ENCODE data around the gene SPTLC3. TPM values are rescaled to one million over a fixed set of nuclear protein-coding genes. Genes with fewer than 3 reads are reported as not detected.

The SPTLC3 gene
- polyA plus RNA-seq, 1 donor = 42.0 TPM

DNA sequence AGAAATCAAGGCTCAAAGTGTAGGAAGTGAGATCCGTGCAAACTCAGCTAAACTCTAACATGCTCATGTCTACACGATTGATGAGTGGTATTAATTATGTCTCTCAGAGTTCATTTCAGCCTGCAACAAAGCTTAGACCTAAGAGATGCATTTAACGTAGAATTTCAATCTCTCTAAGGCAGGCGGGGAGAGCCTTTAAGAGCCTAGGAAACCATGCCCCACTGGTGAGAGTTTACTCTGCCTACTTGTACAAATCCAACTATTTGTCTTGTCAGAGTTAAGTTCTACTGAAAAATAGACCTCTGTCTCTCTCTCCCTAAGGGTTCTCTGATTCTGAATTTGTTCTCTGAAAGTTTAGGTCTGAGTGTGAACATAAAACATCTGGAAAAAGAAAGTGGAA is 100.9 kb downstream of the SPTLC3 start:
- Histone ChIP-seq H3K4me3 (ENCODE audit: low read length) (no peak overlapping the region), H3K36me3 (ENCODE audit: control insufficient read depth, insufficient read depth, low read length) (peaks cover 42% of the 10 kb centered on the region), H3K9me3 (ENCODE audit: control insufficient read depth, low read depth, low read length) (no peaks in the 10 kb centered on the region), H3K27ac (ENCODE audit: low read length) (no peak overlapping the region), H3K4me1 (ENCODE audit: control insufficient read depth, insufficient read depth, low read length) (no peaks in the 10 kb centered on the region), H3K27me3 (ENCODE audit: control insufficient read depth, insufficient read depth, low read length) (no peaks in the 10 kb centered on the region)
- 100% methylated on average over 2 of the region's 4 CpGs for WGBS (ENCODE audit: insufficient coverage, low lambda C conversion rate)
- no peak for DNase-seq

DNA sequence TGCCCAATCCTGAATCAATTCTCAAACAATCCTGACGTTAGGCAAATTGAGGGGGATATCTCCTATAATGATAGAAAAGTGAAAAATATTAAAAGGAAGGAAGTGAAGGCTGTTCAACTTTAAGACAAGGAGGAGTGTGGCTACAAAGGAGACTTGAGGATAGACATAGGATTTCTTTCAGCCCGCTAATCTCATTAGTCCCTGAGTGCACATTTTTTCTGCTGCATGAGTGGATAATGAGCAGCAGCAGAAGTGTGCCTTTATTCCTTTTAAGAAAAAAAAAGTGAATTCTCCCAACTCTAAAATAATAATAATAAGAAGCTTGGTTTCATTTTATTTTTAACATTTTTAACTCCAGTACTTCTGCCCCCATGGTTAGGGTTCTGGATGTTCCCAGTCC is 102.0 kb downstream of the SPTLC3 start:
- no peak for DNase-seq
- Histone ChIP-seq H3K36me3 (ENCODE audit: control insufficient read depth, insufficient read depth, low read length) (peaks cover 49% of the 10 kb centered on the region), H3K9me3 (ENCODE audit: control insufficient read depth, low read depth, low read length) (no peaks in the 10 kb centered on the region), H3K4me3 (ENCODE audit: low read length) (no peak overlapping the region), H3K27me3 (ENCODE audit: control insufficient read depth, insufficient read depth, low read length) (no peaks in the 10 kb centered on the region), H3K4me1 (ENCODE audit: control insufficient read depth, insufficient read depth, low read length) (no peaks in the 10 kb centered on the region), H3K27ac (ENCODE audit: low read length) (no peak overlapping the region)
- no CpG with 5 or more reads among the region's 2 CpGs for WGBS (ENCODE audit: insufficient coverage, low lambda C conversion rate)

DNA sequence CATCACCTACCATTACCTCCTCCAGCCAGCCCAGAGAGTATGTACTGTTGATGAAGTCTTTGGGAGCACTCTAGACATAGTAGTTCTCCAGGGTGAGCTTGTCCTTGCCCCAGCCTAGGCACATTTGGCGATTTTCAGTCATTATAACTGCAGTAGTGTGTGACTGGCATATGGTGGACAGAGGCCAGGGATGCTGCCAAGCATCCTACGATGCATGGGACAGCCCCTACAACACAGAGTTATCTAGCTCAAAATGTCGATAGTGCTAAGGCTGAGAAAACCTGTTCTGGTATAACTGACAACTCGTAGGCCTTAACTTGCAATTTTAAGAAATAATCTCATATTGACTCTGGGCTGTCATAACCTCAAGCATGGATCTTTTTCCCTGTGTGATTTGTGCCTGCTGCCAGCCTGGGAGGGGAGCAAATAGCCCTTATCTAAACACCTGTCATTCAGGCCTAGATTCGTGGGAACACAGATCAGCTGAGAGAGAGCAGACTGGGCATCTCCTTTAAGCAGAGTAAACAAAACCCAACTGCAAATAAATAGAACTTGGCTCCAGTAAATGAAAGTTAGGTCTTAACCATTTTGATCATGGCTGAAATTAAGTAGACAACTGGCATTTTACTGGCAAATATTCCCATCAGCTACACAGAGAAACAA is 102.6 kb downstream of the SPTLC3 start:
- no peaks in the 10 kb centered on the region for H3K9me3 ChIP-seq (ENCODE audit: control insufficient read depth, low read depth, low read length)
- no CpG with 5 or more reads among the region's 5 CpGs for WGBS (ENCODE audit: insufficient coverage, low lambda C conversion rate)
- peaks cover 54% of the 10 kb centered on the region for H3K36me3 ChIP-seq (ENCODE audit: control insufficient read depth, insufficient read depth, low read length)
- DNase-seq = peak in 1 of 2 donors; percentile 43
- no peaks in the 10 kb centered on the region for H3K27me3 ChIP-seq (ENCODE audit: control insufficient read depth, insufficient read depth, low read length)
- H3K4me1 ChIP-seq (ENCODE audit: control insufficient read depth, insufficient read depth, low read length) = no peaks in the 10 kb centered on the region
- H3K4me3 ChIP-seq (ENCODE audit: low read length) = no peak overlapping the region
- no peak overlapping the region for H3K27ac ChIP-seq (ENCODE audit: low read length)

DNA sequence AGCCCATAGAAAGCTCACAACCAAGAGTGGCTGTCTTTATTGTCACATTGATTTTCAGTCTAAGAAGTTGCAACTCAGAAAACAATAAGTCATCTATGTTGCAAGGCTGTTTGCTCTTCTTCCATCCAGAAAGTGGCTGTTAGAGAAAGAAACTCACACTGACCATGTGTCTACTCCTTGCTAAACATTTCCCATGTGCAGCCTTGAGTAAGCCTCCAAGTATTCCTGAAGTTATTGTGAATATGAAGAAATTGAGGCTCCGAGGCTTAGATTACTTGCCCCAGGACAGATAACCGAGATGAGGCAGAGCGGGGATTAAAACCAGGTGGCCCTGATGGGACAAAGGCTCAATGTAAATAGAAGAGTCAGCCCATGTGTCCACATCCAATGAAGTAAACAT is 105.0 kb downstream of the SPTLC3 start:
- Histone ChIP-seq H3K27me3 (ENCODE audit: control insufficient read depth, insufficient read depth, low read length) (no peaks in the 10 kb centered on the region), H3K4me1 (ENCODE audit: control insufficient read depth, insufficient read depth, low read length) (no peaks in the 10 kb centered on the region), H3K27ac (ENCODE audit: low read length) (no peak overlapping the region), H3K4me3 (ENCODE audit: low read length) (no peak overlapping the region), H3K36me3 (ENCODE audit: control insufficient read depth, insufficient read depth, low read length) (peaks cover 57% of the 10 kb centered on the region), H3K9me3 (ENCODE audit: control insufficient read depth, low read depth, low read length) (no peaks in the 10 kb centered on the region)
- DNase-seq = no peak
- 100% methylated on average over 2 of the region's 3 CpGs for WGBS (ENCODE audit: insufficient coverage, low lambda C conversion rate)

DNA sequence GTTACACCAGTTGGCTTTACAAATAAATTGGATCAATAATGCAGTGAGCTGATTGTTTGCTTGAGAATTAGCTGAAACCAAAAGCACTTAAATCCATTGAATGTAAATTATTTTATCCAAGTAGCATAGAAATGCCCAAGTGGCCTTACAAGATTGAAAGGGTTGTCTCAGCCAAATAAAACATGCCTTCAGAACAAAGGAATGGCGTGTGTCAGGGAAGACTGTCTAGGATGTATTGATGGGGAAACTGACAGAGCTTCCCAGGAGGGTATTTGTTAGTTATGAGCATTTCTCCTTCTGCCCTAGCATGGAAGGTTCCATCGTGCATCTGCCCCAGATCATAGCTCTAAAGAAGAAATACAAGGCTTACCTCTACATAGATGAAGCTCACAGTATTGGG is 108.4 kb downstream of the SPTLC3 start:
- WGBS (ENCODE audit: insufficient coverage, low lambda C conversion rate) = no CpG with 5 or more reads among the region's 2 CpGs
- peaks cover 56% of the 10 kb centered on the region for H3K36me3 ChIP-seq (ENCODE audit: control insufficient read depth, insufficient read depth, low read length)
- H3K27me3 ChIP-seq (ENCODE audit: control insufficient read depth, insufficient read depth, low read length) = no peaks in the 10 kb centered on the region
- H3K27ac ChIP-seq (ENCODE audit: low read length) = no peak overlapping the region
- no peak for DNase-seq
- H3K4me1 ChIP-seq (ENCODE audit: control insufficient read depth, insufficient read depth, low read length) = no peaks in the 10 kb centered on the region
- H3K9me3 ChIP-seq (ENCODE audit: control insufficient read depth, low read depth, low read length) = no peaks in the 10 kb centered on the region
- no peak overlapping the region for H3K4me3 ChIP-seq (ENCODE audit: low read length)

DNA sequence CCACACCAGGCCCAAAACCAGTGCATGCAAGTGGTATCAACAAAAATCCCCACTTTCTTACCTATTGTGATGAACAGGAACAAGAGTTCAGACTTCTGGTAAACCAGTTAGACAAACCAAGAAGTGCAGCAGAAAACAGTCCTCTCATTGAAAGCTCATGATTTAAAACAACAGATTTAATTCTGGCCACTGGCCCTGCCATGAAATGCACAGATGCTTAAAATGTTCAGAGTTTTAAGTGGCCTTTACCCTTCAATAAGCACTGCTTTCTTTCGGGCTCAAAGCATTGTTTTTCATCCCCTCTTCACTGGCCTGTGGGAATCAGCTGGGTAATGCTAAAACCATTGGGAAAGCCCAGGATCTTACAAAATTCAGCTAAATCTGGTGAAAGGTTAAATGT is 109.9 kb downstream of the SPTLC3 start:
- Histone ChIP-seq H3K9me3 (ENCODE audit: control insufficient read depth, low read depth, low read length) (no peaks in the 10 kb centered on the region), H3K27ac (ENCODE audit: low read length) (no peak overlapping the region), H3K36me3 (ENCODE audit: control insufficient read depth, insufficient read depth, low read length) (peaks cover 49% of the 10 kb centered on the region), H3K4me1 (ENCODE audit: control insufficient read depth, insufficient read depth, low read length) (no peaks in the 10 kb centered on the region), H3K4me3 (ENCODE audit: low read length) (no peak overlapping the region), H3K27me3 (ENCODE audit: control insufficient read depth, insufficient read depth, low read length) (no peaks in the 10 kb centered on the region)
- no CpG with 5 or more reads among the region's 1 CpG for WGBS (ENCODE audit: insufficient coverage, low lambda C conversion rate)
- no peak for DNase-seq

DNA sequence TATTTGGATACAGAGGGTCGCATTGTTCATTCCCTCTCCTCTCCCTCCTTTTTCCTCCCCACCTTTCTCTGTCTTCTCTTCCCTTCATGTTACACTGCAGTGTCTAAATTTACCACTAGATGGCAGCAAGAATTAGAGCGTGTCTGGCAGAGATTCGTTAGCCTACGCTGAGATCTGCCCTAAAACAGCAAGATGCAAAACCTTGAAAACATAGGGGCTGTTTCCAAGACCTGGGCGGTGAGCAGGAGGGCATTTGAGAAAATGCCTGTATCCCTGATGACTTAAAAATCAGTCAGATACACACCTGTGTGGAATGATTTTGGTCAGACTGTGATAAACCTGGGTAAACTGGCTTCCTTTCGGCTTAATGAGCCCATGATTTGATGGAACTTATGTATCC is 110.8 kb downstream of the SPTLC3 start:
- Histone ChIP-seq H3K4me1 (ENCODE audit: control insufficient read depth, insufficient read depth, low read length) (no peaks in the 10 kb centered on the region), H3K27ac (ENCODE audit: low read length) (no peak overlapping the region), H3K4me3 (ENCODE audit: low read length) (no peak overlapping the region), H3K36me3 (ENCODE audit: control insufficient read depth, insufficient read depth, low read length) (peaks cover 51% of the 10 kb centered on the region), H3K9me3 (ENCODE audit: control insufficient read depth, low read depth, low read length) (no peaks in the 10 kb centered on the region), H3K27me3 (ENCODE audit: control insufficient read depth, insufficient read depth, low read length) (no peaks in the 10 kb centered on the region)
- 0% methylated on average over 1 of the region's 6 CpGs for WGBS (ENCODE audit: insufficient coverage, low lambda C conversion rate)
- DNase-seq = peak; percentile 38 to 46

DNA sequence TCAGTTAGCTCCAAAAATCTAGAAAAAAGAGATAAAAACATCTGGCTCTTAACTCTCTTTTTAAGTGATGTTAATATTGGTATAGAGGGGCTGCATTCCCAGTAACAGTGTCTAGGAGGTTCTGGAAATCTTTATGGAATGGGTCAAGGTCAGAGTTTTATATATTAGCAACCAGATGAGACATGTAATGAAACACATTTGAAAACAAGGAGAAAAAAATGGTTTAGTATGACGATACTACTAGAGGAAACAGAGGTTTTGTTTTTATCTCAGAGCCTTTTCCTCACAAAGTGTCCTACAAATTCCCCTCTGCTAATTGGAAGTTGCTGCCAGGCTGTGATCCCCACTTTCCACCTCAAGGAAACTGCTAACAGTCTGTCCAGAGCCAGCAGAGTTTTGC is 111.7 kb downstream of the SPTLC3 start:
- no peaks in the 10 kb centered on the region for H3K4me1 ChIP-seq (ENCODE audit: control insufficient read depth, insufficient read depth, low read length)
- H3K27ac ChIP-seq (ENCODE audit: low read length) = no peak overlapping the region
- WGBS (ENCODE audit: insufficient coverage, low lambda C conversion rate) = no CpG with 5 or more reads among the region's 1 CpG

DNA sequence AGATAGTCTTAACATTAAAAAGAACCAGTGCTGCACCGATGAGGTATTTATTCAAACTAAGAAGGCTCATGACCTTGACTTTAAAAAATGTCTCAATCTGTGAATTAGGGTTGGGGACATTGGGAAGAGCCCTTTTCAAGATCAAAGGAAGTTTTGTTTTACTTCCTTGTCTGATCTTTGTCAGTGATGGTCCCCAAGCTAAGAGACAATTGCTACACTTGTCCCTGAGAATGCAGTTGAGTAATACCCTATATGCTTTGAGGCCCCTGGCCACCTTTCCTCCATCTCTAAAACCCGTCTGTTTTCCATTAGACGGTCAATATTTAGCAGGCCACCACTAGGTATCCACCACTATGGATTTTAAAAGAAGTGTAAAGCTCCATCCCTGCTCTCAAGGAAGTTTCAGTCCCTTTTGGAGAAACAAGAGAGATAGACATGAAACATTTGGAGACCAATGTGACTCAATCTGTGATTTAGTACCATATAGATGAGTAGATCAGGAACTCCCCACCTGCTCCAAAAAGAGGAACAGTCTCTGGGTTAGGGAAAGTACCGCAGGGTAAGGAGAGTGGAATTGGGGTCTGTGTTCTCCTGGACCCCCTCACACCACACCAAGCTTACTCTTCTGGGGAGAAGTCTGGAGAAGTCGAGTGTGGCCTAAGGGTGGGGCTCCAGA is 113.2 kb downstream of the SPTLC3 start:
- no peak for DNase-seq
- H3K27me3 ChIP-seq (ENCODE audit: control insufficient read depth, insufficient read depth, low read length) = no peaks in the 10 kb centered on the region
- no peak overlapping the region for H3K4me3 ChIP-seq (ENCODE audit: low read length)
- H3K36me3 ChIP-seq (ENCODE audit: control insufficient read depth, insufficient read depth, low read length) = peaks cover 61% of the 10 kb centered on the region
- no peak overlapping the region for H3K27ac ChIP-seq (ENCODE audit: low read length)
- no peaks in the 10 kb centered on the region for H3K4me1 ChIP-seq (ENCODE audit: control insufficient read depth, insufficient read depth, low read length)
- no peaks in the 10 kb centered on the region for H3K9me3 ChIP-seq (ENCODE audit: control insufficient read depth, low read depth, low read length)
- WGBS (ENCODE audit: insufficient coverage, low lambda C conversion rate) = no CpG with 5 or more reads among the region's 5 CpGs

More for the DNA sequence above, 111.7 kb downstream of the SPTLC3 start:
- Histone ChIP-seq H3K4me3 (ENCODE audit: low read length) (no peak overlapping the region), H3K27me3 (ENCODE audit: control insufficient read depth, insufficient read depth, low read length) (no peaks in the 10 kb centered on the region), H3K9me3 (ENCODE audit: control insufficient read depth, low read depth, low read length) (no peaks in the 10 kb centered on the region), H3K36me3 (ENCODE audit: control insufficient read depth, insufficient read depth, low read length) (peaks cover 55% of the 10 kb centered on the region)
- no peak for DNase-seq

DNA sequence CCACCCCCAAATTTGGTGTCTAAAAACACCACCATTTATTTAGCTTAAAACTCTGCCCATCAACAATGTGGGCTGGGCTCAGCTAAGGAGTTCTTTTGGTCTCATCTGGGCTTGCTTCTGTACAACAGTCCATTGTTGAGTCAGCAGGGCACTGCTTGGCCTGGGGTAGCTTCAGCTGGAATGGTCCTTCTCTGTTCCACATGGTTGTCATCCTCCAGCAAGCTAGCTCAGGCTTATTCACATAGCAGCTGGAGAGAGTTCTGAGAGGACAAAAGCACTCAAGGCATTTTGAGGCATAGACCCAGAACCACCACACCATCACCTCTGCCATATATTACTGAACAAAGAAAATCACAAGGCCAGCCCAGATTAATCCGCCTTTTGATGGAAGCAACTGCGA is 116.7 kb downstream of the SPTLC3 start:
- H3K4me3 ChIP-seq (ENCODE audit: low read length) = no peak overlapping the region
- no peak overlapping the region for H3K27ac ChIP-seq (ENCODE audit: low read length)
- H3K36me3 ChIP-seq (ENCODE audit: control insufficient read depth, insufficient read depth, low read length) = peaks cover 79% of the 10 kb centered on the region
- H3K4me1 ChIP-seq (ENCODE audit: control insufficient read depth, insufficient read depth, low read length) = no peaks in the 10 kb centered on the region
- WGBS (ENCODE audit: insufficient coverage, low lambda C conversion rate) = no CpG with 5 or more reads among the region's 2 CpGs
- H3K27me3 ChIP-seq (ENCODE audit: control insufficient read depth, insufficient read depth, low read length) = no peaks in the 10 kb centered on the region
- no peak for DNase-seq
- H3K9me3 ChIP-seq (ENCODE audit: control insufficient read depth, low read depth, low read length) = peaks cover 5% of the 10 kb centered on the region

DNA sequence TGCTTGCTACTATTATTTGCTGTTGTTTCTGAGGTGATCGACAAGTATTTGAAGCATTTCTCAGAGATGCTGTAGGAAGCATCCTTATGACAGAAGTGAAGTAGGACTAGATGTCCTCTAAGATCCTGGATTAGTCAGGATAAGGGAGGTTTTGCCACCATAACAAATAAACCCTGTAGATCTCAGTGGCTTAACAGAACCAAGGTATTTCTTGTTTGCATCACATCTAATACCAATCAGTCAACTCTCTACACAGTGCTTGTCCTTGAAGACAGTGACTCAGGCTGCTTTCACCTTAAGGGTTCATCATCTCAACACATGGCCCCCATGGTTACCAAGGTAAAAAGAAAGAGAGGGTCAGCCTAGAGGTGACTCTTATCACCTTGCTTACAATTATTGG is 119.4 kb downstream of the SPTLC3 start:
- H3K27me3 ChIP-seq (ENCODE audit: control insufficient read depth, insufficient read depth, low read length) = no peaks in the 10 kb centered on the region
- peaks cover 75% of the 10 kb centered on the region for H3K36me3 ChIP-seq (ENCODE audit: control insufficient read depth, insufficient read depth, low read length)
- no CpG with 5 or more reads among the region's 1 CpG for WGBS (ENCODE audit: insufficient coverage, low lambda C conversion rate)
- no peak overlapping the region for H3K4me3 ChIP-seq (ENCODE audit: low read length)
- H3K9me3 ChIP-seq (ENCODE audit: control insufficient read depth, low read depth, low read length) = peaks cover 5% of the 10 kb centered on the region
- DNase-seq = no peak
- no peak overlapping the region for H3K27ac ChIP-seq (ENCODE audit: low read length)
- no peaks in the 10 kb centered on the region for H3K4me1 ChIP-seq (ENCODE audit: control insufficient read depth, insufficient read depth, low read length)

All from large intestine (tissue), 3 donors.